Measurements from ENCODE around the gene CALM3.
"Not testable (repeated sequence)": the region's sequence is repeated elsewhere in the genome, so short reads cannot be mapped to it uniquely, and the experiment has no call there.

Gene CALM3

DNA sequence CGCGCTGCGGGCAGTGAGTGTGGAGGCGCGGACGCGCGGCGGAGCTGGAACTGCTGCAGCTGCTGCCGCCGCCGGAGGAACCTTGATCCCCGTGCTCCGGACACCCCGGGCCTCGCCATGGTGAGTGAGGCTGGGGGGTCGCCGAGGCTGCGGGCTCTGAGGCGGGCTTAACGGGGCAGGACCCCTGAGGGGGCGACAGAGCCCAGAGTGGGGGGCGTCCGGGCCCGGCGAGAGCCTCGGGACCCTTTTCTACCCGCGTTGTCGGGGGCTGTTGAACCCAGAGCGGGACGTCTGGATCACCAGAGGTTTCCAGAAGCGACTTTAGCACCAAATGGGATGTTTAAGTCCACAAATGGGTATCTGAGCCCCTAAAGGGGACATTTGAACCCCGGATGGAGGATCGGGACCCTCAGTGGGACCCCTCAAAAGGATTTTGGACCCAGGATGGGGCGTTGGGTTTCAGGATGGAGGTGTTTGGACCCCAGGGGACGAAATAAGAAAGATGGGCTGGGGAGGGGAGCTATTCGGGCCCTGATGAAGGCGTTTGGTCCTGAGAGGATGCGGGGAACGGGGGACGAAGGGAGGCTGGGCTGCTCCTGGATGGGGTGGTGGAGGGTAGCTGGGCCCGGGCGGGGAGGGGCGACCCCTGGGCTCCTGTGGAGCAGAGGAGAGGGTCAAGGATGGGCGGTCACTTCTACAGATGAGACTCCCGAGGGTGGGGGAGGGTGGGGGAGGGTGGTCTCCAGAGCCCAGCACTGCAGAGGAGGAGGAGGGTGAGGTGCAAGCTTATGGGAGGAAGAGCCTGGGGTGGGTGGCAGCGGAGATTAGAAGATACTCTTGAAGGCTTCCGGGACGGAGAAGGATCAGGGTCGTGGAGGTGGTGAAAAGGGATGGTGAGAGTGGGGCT is at the start of gene CALM3:
TSS of gene CALM3 (plus strand) at position 13 of the 907 bp plus-strand sequence. CDS start at position 118, 105 bp downstream.
- DNase-seq, result no peak

DNA sequence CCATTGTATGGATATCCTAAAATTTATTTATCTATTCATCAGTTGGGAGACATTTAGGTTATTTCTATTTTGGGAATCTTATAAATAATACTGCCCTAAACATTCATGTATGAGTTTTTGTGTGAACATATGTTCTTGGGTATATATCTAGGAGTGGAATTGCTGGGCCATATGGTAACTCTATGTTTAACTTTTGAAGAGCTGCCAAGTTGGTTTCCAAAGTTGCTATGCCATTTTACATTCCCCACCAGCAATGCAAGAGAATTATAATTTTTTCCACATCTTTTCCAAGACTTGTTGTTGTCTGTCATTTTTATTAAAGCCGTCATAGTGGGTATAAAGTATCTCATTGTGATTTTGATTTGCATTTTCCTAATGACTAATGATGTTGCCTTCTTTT is 48.2 kb upstream of the CALM3 start:
- no peak for DNase-seq

DNA sequence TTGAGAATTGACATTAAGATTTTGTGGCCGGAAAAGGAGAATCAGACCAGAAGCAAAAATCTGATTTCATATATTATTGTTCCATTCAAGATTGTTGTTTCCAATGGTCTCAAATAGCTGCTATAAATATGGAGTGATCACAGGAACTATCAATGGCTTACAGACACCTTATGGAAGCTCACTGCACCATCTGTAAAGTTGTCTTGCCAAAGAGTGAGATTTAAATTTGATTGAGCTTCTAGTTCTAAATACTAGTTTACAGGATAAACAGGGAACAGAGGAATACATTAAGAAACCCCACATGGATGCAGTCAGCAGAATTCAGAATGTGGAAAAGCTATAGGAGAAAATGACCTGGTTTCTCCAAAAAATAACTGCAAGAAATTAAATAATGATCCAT is 47.0 kb upstream of the CALM3 start:
- no peak for DNase-seq

GRCh38 chr19:46555628-46556280 is 45.4 kb upstream of the CALM3 start:
- DNase-seq, result peak; percentile 71

DNA sequence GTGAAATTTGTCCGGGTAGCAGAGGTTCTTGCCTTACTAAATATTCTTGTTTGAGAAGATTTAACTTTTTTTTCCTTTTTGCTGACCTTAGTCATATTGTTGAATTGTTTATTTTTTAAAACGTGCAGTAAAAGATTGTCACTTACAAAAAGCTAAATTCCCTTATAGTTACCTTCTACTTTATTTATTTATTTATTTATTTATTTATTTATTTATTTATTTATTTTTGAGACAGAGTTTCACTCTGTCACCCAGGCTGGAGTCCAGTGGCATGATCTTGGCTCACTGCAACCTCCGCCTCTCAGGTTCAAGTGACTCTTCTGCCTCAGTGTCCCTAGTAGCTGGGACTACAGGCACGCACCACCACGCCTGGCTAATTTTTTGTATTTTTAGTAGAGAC is 44.7 kb upstream of the CALM3 start:
- DNase-seq, result not testable (repeated sequence)

- DNase-seq, result no peak
These were observed 41.9 kb upstream of the CALM3 start for GRCh38 chr19:46559203-46559602.

DNA sequence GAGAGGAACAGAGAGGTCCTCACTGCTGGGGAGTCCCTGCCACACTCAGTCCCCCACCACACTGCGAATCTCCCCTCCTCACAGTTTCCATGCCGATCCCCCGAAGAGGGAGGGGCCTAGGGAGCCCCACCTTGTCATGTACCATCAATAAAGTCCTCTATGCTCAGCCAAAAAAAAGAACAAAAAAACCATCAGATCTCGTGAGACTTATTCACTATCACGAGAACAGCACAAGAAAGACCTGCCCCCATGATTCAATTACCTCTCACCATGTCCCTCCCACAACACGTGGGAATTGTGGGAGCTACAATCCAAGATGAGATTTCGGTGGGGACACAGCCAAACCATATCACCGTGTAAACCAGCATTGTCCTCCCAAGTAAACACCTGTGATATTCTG is 41.5 kb upstream of the CALM3 start:
- not testable (repeated sequence) for DNase-seq

DNA sequence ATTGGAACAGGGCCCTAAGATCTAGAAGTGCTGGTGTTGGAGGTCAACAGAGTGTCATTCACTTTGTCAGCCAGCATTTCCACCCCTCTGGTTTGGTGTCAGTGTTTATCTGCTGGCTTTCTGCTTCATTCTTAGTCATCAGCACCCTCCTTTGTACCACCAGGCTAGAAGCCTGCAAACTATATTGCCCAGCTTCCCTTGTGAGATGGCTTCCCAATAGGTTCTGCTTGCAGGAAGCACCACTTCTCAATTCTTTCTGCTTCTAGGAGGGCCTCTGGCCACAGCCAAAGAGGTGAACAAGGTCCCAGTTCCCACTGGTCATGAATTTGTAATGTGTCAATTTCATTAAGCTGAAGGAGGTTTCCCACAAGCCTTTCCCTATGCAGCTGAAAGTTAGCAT is 36.4 kb upstream of the CALM3 start:
- DNase-seq, result no peak

GRCh38 chr19:46571495-46571894 is 29.6 kb upstream of the CALM3 start:
- DNase-seq, result no peak

GRCh38 chr19:46573679-46574498 is 27.2 kb upstream of the CALM3 start:
- DNase-seq, result no peak

- DNase-seq, result peak; percentile 43
These were observed 26.6 kb upstream of the CALM3 start for GRCh38 chr19:46574533-46574932.

GRCh38 chr19:46578450-46578849 is 22.7 kb upstream of the CALM3 start:
- no peak for DNase-seq

GRCh38 chr19:46579361-46579879 is 21.7 kb upstream of the CALM3 start:
- DNase-seq, result no peak

DNA sequence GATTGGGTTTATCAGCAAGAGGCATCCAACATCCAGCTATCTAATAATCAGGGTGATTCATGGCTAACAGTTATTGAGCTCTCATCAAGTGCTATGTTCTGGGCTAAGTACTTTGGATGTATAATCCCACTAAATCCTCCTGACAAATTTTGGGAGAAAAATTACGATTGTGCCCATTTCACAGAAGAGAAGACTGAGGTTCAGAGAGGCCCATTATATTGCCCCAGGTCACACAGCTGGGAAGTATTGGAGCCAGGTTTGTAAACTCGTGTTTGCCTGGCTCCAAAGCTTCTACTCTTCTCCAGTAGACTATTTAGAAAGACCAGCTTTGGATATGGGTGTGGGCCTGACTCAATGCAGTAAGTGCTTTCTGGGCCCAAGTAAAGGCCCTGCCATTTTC is 20.9 kb upstream of the CALM3 start:
- no peak for DNase-seq

GRCh38 chr19:46585539-46585938 is 15.6 kb upstream of the CALM3 start:
- no peak for DNase-seq

- no peak for DNase-seq
These were observed 14.8 kb upstream of the CALM3 start for GRCh38 chr19:46586294-46586693.

DNA sequence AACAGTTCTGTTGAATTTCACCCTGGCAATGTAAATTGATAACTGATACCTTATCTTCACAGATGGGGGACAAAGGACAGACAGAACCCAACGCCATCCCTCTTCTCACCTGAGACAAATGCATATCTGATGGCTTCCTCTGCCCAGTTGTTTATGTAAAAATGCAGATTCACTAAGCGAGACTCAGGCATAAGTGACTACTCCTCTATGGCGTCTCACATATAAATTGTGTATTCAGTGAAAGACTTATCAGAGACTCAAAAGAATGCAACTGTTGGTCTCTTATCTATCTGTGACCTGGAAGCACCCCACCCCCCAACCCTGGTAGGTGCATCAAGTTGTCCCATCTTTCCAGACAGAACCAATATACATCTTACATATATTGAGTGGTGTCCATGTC is 13.3 kb upstream of the CALM3 start:
- no peak for DNase-seq

- no peak for DNase-seq
These were observed 9.9 kb upstream of the CALM3 start for GRCh38 chr19:46591254-46591653.

GRCh38 chr19:46591870-46592269 is 9.3 kb upstream of the CALM3 start:
- DNase-seq, result no peak

- no peak for DNase-seq
These were observed 5.1 kb upstream of the CALM3 start for GRCh38 chr19:46596008-46596407.

- no peak for DNase-seq
These were observed 2.7 kb upstream of the CALM3 start for GRCh38 chr19:46598372-46598917.

DNA sequence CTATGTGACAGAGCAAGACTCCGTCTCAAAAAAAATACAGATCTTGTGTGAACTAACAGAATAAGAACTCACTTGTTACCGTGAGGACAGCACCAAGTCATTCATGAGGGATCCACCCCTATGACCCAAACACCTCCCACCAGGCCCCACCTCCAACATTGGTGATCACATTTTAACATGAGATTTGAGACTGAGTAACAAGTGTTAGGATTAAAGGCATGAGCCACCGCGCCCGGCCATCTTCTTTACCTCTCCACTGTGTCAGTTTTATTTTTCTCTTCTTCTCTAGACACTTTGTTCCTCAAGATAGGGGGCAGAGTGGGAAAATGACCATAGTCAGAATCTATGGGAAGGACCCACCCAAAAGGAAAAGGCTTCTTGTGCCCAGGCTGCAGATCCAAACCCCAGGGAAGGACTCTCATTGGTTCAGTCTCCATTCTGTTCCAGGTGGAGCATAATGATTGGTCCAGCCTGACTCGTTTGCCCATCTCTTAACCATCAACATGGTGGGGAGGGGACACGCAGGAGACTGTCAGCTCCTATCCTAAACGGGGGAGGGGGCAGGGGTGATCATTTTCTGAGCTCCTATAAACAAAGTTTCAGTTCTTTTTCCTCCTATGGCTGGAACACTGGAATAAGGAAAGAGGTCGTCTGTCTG is 1.3 kb upstream of the CALM3 start:
- DNase-seq, result no peak
